Muscle of back (tissue), 11 donors: ENCODE measurements around the gene GMCL2. TPM values are rescaled to one million over a fixed set of nuclear protein-coding genes. Genes with fewer than 3 reads are reported as not detected.

Experiments
- DNase-seq, 3 donors: peaks; one replicate each; pipeline versions ENCODE4 v3.0.0 to v3.0.0-alpha.2; 2013
- polyA plus RNA-seq, 10 donors: library from polyadenylated mRNA; unstranded; fragments of 120-200 nt; gene quantifications; one replicate each; pipeline ENCODE4 v1.2.1, GENCODE V29; 2013; ENCODE audit not compliant: insufficient read length in 10 of 10

Gene GMCL2
- polyA plus RNA-seq, 10 donors: not detected

DNA sequence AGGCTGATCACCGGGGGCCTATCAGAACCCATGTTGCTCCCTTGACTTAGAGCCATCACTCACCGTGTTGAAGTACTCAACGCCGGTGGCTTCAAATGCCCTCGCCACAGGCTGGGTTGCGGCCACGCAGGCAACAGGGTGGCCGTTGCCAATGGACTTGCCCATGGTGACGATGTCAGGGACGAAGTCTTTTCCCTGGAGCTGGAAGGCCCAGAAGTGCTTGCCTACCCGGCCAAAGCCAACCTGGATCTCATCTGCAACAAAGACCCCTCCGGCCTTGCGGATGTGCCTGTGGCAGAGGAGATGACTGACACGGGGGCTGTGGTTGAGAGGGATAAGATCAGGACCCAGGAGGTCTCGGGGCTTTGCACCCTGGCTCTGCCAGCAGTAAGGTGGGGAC, 35.1 kb upstream of the GMCL2 start:
- DNase-seq: no peak

DNA sequence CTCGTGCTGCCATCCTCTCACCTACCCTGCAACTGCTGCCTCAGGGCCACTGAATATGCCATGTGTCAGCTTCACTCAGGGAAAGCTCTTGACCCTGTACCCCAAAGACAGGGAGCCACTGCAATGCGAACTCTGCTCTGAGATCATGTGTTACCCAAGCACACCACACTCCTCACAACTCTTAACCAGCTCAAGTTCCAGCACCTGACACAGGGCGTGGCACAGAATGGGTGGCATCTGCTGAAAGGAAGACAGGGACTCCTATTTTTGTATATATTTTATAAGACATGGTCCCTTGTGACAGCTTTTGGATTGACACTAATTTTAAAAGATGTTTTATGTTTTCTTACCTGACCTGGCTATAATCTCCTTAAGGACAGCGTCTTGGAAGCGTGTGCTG, 34.7 kb upstream of the GMCL2 start:
- peak in 1 of 3 donors; percentile 36 for DNase-seq

DNA sequence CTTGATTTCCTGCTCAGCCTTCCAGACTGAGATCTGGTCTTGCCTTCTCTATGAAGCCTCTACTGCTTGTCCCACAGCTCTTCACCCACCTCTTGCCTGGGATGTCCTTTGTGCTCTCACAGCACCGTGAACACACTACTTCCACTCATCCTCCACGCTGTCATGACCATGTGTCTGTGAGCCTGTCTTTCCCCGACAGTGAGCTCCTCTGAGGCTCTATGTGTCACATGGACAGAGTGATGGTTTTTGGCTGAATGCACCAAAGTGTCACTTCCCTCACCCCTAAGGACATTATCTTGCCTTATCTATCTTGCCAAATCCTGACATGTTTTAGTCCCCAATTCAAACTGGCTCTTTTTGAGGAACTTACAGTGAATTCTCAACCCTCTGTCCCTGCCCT, 34.1 kb upstream of the GMCL2 start:
- no peak for DNase-seq

DNA sequence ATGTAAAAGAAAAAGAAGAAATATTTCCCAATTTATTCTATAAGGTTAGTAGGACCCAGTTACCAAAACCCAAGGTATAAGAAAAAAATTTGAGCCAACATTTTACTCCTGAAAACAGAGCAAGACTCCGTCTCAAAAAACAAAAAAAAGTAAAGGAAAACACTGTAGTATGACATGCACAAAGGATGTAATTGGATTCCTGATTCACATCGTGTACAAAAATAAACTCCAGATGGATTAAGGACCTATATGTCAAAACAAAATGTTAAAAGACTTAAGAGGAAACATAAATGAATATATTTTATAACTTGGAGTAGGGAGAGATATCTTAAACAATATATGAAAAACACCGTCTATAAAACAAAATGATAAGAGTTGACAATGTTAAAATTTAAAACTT, 31.7 kb upstream of the GMCL2 start:
- no peak for DNase-seq

DNA sequence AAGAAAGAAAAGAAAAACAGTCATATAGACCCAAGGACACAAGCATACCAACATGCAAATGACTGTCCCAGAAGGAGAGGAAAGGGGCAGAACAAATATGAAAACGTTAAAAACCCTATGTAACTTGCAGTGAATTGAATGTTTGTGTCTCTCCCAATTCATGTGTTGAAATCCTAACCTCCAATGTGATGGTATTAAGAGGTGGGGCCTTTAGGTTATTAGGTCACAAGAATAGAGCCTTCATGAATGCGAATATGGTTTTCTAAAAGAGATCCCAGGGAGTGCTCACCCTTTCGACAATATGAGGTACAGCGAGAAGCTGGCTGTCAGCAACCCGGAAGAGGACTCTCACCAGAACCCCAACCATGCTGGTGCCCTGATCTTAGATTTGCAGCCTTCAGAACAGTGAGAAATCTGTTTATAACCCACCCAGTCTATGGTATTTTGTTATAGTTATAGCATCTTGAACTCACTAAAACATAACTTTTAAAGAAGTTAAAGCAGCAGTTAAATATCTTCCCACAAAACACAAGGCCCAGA, 31.1 kb upstream of the GMCL2 start:
- DNase-seq: no peak

DNA sequence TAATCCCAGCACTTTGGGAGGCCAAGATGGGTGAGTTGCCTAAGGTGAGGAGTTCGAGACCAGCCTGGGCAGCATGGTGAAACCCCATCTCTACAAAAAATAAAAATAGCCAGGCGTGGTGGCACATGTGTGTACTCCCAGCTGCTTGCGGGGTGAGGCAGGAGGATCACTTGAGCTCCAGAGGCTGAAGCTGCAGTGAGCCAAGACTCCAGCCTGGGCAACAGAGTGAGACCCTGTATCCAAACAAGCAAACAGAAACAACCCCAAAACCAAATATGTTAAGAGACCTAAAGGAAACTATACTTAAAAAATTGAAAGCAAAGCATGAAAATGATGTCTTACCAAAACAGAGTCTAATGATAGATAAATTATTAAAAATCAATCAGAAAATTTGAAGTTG, 29.6 kb upstream of the GMCL2 start:
- DNase-seq: no peak

DNA sequence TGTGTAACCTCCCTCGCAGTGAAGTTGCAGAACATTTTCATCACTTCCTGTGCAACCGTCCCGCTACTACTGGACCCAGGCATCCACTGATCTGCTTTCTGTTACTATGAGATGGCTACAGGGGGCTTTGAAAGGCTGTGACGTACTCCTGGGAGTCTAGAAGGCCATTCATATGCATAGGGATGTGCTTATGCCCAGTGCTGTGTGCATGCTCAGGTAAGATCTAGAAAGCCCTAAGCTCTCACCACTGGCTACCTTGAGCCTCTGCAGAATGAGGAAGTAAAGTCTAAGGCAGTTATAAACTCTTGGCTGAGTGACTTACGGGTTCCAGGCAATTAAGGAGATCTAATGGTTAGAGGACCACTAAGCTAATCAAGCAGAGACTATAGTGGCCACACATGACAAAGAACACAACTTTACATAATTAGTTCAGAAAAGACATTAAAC, 28.9 kb upstream of the GMCL2 start:
- no peak for DNase-seq

DNA sequence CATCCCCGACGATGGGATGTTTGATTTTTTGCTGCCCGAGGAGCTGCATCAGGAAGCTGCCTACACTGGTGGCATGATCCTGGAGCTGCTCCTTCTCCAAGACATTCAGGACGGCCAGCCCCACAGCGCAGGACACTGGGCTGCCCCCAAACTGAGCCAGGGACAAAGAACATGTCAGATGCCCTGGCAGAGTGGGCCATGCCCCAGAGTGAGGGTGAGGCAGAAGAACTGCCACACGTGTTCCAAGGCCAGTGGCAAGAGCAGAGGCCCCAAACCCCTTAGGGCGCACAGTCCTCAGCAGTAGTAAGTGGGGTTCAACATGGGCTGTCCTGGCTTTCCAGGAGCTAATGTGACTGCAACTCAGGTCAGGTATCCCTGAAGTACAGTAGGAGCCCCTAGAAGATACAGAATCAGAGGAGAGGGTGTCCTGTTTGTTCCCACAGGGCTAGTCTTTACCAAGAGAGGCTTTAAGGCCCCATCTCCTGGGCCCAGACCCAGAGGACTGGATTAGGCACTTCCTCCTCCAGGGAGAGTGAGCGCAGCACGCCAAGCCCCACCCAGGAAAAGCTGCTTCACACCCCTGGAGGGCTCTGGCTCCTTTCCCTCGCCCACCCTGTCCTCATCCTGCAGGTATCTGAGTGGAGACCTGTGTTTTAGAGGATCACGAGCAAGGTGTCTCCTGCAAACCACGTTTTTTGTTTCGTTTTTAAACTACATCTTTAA, 28.3 kb upstream of the GMCL2 start:
- DNase-seq: no peak

DNA sequence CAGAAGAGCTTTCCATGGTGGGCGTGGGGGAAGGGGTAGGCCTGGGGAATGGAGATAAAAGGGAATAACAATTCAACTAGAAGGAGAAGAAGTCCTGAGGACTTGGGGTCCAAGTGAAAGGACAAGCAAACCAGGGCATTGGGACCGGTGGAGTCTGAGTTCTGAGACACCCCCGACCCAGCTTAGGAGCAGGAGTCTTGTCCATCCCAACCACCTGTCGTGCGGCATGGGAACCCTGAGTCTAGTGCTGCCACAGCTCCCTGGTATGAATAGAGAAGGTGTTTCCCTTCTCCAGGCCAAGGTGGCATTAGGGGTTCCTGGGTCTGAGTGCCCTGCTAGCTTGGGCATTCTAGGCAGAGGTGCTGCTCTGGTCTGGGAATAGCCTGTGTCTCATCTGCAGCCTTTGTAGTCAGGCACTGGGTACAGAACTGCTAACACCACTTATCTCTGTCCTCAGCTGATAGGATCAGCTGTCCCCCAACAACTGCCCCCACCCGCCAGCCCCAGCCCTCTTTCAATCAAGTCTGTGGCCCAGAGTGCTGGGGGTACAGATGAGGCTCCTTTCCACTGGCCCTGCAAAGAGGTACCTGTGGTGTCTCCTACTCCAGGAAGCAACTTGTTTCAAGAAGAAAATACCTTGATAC, 27.1 kb upstream of the GMCL2 start:
- DNase-seq: no peak

DNA sequence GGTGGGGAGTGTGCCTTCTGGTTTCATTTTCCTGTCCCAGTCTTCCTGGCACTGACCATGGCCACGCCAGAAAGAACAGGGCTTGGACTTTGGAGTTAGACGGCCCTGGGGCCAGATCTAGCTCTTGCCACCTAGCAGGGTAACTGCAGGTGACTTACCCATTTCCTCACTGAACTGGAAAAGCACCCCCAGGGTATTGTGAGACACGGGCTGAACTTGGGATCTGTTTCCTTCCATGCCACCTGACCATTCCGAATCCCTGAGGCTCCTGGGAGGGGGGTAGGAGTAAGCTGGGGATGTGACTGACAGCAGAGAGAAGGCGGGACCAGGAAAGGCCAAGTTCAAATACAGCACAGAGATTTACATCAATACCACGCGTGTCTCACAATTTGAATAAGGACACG, 26.6 kb upstream of the GMCL2 start:
- DNase-seq: no peak

DNA sequence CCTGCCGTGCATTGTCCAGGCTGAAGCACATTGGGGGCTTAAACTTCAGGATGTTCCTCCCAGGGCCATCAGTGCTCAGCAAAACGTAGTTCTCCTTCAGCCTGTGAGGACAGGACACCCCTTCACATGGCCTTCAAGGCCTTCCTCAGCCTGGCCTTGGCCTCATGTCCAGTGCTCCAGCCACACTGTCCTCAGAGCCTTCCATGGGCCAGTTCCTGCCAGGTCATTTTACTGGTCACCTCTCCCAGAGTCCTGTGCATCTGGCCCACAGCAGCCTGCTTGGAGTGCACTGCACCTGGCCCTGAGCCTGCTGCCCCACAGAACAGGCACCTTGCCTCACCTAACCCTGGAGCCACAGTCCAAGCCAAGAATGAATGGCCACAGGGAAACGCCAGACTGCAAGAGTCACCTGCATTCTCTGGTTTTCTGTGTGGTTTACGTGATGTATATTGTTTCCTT, 25.9 kb upstream of the GMCL2 start:
- no peak for DNase-seq

DNA sequence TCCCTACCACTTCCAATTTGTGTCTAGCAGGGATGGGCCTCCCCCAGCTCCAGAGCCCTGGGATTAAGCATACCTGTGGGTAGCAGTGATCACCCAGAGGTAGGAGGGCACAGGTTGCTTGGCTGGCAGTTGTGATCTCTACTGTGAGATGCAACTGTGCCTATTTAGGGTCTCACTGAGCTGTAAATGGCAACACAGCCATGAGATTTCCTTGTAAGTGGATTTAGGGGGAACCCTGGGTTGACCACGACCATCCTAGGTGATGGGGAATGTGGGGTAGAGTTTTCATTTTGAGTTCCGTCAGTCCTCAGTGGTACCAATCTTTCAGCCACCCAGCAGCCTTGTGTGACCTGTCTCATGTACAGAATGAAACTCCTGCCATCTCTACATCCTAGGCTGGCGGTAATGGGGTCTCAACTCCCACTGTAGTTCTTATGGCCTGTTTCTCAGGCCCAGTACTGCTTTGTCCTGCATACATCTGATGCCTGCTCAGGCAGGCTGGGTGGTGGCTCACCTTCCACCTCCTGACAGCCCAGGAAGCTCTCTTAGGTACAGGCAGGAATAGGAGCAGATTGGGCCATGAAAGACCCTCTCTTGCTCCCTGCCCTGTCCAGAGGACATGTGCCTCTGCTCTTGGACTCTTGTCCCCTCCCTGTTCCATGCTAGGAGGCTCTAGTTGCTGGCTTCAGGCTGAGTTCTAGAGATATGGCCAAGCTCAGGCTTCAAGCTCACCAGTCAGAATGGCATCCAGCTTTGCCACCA, 25.3 kb upstream of the GMCL2 start:
- no peak for DNase-seq

DNA sequence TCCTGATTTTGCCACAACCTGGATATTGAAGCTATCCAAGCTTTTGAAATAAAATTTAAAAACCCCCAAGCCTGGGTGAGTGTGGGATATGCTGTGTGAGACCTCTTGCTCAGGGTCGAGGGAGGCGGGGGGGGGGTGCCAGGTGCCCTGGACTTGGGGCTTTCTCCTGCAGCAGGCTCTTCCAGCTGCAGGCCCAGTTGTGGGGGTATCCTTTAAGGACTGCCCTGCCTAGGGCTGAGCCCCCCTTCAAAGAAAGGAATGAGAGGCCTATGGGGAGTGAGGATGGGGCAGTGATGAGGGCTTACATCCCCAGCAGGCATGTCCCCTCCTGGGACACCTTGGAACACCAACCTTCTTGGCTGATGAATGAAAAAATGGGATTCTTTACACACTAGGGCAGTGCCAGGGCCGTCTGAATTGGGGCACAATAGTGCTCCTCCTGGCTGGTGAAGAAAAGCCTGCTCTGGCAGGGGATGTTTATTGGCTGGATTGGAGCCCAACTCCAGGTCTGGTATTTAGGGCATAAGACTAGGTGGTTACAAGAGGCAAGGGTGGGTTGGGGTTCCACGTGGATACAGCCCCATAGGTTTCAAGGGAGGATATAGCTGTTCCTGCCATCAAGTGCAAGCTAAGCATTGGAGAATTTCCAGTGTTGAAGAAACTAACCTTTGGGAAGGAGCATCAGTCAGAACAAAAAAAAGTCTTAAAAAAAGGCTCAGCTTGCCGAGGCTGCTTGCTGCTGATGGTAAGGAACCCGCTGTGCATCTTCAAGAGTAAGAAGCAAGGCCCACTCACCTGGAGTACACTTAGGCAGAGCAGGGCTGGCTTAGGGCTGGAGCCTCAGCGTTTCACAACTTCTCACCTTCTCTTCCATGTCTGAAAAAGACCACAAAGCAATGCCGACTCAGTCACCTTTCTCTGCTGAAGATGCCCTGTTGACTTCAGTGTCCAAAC, 24.2 kb upstream of the GMCL2 start:
- no peak for DNase-seq

DNA sequence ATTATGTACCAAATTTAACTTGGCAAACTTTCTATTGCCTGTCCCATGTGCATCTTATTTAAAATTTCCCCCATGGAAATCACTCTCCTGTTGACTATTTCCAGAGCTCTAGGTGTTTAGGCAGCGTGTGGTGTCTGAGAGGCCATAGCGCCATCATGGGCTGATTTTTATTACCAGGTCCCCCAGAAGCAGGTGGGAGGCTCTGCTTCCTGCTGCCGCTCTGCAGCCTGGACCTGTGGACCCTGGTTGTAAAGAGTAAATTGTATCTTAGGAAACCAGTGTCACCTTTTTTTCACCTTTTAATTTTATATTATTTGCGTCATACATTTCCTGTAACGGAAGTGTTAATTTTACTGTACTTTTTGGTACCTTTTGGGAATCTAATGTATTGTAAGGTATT, 23.5 kb upstream of the GMCL2 start:
- DNase-seq: no peak

DNA sequence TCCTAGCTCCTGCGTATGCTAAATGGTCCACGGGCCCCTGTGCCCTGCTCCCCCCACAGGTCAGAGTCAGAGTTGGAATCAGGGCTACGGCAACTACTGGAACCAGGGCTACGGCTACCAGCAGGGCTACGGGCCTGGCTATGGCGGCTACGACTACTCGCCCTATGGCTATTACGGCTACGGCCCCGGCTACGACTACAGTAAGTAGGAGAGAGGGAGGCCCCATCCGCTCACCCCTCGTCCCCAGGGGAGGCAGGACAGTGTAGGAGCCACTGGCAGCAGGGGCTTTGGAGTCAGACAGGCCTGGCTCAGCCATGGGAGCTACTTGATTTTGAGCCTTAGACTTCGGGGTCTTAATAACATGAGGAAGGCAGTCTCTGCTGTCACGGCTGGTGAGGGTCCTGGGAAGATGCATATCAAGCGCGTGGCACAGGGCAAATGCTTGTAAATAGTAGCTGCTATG, 22.9 kb upstream of the GMCL2 start:
- DNase-seq: no peak

DNA sequence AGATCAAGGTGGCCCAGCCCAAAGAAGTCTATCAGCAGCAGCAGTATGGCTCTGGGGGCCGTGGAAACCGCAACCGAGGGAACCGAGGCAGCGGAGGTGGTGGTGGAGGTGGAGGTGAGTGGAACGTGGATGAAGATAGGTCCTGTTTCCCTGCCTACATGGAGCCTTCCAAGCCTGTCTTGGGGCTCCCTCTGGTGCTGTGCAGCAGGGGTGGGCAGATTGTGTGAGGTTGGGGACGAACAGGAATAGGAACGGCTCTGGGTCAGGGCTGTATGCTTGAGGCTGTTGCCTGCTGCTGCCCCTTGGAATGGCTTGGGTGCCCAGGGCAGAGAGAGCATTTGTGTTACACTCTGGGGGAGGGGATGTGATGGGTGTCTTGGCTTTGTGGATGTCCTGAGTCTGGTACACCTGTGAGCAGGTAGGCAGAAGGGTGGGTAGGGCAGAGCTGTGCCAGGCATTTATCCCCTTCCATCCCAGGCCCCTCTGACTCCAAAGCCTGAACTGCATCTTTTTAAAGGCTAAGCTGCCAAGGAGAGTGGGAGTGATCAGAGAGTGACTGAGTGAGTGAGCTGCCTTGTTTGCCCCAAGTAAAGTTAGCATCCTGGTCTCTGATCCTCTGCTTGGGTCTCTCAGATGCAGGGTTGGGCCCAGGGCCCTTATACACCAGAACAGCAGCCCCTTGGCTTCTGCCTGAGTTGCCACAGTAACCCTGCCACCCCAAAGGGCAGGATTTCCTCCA, 22.3 kb upstream of the GMCL2 start:
- DNase-seq: no peak

DNA sequence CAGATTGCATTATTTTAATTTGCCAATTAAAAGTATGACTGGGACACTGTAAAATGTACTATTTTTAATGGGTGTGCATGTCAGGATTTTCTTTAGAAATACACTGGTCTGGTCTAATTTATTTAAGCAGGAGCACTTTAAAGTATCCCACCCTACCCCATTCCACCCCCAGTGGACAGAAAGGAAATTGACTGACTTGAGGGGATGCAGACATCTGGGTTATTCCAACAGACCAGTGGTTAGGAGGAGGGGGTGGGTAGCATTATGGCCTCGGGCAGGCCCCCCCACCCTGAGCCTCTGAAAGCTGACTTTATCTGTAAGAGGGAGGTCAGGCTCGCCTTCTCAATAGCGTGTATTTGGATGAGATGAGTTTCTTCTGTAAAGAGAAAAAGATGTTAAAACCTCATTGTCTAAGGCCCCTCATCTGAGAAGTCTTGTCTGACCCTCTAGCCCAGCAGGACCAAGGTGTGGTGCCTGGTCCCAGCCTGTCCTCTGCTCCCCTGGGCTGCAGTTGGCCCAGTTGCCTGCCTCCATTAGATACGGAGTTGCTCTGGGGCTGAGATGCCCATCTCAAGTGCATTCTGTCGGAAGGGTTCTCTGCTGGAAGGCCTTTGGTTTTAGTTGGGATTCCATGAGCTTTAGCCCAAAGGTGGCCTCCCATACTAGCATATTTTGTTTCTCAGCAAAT, 21.5 kb upstream of the GMCL2 start:
- DNase-seq: no peak

DNA sequence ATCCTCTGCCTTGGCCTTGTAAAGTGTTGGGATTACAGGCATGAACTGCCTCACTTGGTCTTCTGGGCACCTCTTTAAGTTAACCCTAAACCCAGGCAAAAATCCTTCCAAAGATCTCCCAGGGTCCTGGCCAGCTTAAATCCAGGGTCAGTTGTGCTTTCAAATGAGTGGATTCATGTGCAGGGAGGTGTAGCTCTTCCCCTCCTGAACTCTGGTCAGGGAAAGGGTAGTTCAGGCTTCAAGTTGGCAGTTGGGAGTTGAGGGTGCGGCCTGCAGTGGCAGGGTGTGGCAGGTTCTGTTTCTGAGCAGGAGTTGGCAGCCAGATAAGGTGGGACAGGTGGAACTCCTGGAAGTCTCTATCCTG, 20.7 kb upstream of the GMCL2 start:
- DNase-seq: no peak

DNA sequence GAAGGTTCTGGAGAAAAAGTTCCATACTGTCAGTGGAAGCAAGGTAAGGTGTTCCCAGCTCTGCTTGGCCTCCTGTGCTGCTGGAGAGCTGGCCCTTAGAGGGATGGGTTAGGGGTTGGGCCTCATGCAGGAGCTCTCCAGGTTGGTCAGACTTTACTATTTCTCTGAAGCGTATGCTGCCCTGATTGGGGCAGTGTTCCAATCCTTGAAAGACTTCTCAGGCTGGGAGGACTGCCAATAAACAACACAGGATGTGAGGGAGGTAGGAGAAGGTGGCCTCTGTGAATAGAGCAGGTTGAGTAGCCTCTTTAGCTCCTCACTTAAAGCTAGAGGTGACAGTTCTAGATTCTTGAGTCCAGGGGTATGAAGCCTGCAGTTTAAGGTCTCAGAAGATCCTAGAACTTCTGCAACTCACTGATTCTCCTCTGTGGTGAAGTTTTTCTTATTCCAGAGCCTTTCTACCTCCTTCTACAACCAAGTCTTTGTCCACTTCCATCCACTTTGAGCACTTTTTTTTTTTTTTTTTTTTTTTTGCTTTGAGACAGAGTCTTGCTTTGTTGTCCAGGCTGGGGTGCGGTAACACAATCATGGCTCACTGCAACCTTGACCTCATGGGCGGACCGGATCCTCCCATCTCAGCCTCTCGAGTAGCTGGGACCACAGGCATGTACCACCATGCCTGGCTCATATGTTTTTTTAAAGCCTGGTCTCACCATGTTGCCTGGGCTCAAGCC, 20.2 kb upstream of the GMCL2 start:
- DNase-seq: no peak
